Activated naive CD4-positive, alpha-beta T cell treated with anti-CD3 and anti-CD28 coated beads for 36 hours (primary cell): ENCODE data around the gene PRDM7. TPM values are rescaled to one million over a fixed set of nuclear protein-coding genes. Genes with fewer than 3 reads are reported as not detected.

Source experiments
- CTCF ChIA-PET: fragments of 350-600 bp; sonication (Branson Sonifier 250); formaldehyde crosslinking; loops from one replicate; lab custom pipeline; 2021; ENCODE audit warnings: antibody characterized with exemption; lab: Charles Lee
- DNase-seq: peaks from one replicate; pipeline ENCODE4 v3.0.0-alpha.2; 2020
- H3K27ac Mint-ChIP-seq: one replicate; pipeline ENCODE4 v1.8.0; 2021; ENCODE audit warnings: mild to moderate bottlenecking, mixed read lengths
- H3K27me3 Mint-ChIP-seq: one replicate; pipeline ENCODE4 v1.8.0; 2021; ENCODE audit warnings: low read depth, mixed read lengths
- H3K36me3 Mint-ChIP-seq: one replicate; pipeline ENCODE4 v1.8.0; 2021; ENCODE audit warnings: low read depth, mixed read lengths
- H3K4me1 Mint-ChIP-seq: one replicate; pipeline ENCODE4 v1.8.0; 2021; ENCODE audit warnings: low read depth, mixed read lengths
- H3K4me3 Mint-ChIP-seq: one replicate; pipeline ENCODE4 v1.8.0; 2021; ENCODE audit warnings: mild to moderate bottlenecking, moderate library complexity, mixed read lengths
- H3K9me3 Mint-ChIP-seq: one replicate; pipeline ENCODE4 v1.8.0; 2021; ENCODE audit warnings: mixed read lengths
- intact Hi-C: fragments of 100-400 bp; cut with micrococcal nuclease; formaldehyde crosslinking; loops from one replicate; pipeline ENCODE4 v1.15.1; 2023
- total RNA-seq, 2 experiments: library from RNA; stranded (reverse); gene quantifications; one replicate each; pipeline ENCODE4 v1.2.3, GENCODE V29; 2021

Gene PRDM7
- total RNA-seq, 2 experiments from 2014 or later: not detected

GRCh38 chr16:90044111-90044551 is 33.0 kb downstream of the PRDM7 start:
- intact Hi-C loops: no loop called here
- H3K27me3 Mint-ChIP-seq: peaks cover 9% of the 10 kb centered on the region
- peaks cover 8% of the 10 kb centered on the region for H3K4me1 Mint-ChIP-seq
- DNase-seq: no peak
- H3K27ac Mint-ChIP-seq: no peak overlapping the region
- CTCF ChIA-PET: no interaction called here
- H3K9me3 Mint-ChIP-seq: no peaks in the 10 kb centered on the region
- no peak overlapping the region for H3K4me3 Mint-ChIP-seq
- peaks cover 11% of the 10 kb centered on the region for H3K36me3 Mint-ChIP-seq

DNA sequence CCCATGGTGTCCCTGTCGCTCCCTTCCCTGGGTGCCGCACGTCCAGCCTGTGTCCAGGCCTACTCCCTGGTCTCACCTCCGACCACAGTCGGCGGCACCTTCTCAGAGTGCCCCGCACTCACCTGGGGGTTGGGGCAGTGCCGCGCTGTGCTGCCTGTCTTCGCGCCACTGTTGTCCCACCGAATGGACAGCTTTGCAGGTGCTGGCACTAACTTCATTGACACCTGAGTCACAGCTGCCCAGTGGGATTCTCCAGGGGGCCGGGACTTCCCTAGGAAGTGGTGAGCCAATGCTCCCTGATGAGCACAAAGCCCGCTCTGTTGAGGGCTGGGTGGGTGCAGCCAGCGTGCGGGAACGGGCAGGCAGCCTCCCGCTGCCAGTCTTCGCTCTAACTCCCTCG is 33.6 kb downstream of the PRDM7 start:
- H3K9me3 Mint-ChIP-seq: no peaks in the 10 kb centered on the region
- CTCF ChIA-PET: no interaction called here
- intact Hi-C loops: no loop called here

GRCh38 chr16:90042946-90043514 is 34.1 kb downstream of the PRDM7 start:
- Mint-ChIP-seq H3K27ac (no peak overlapping the region), H3K4me1 (peaks cover 4% of the 10 kb centered on the region), H3K4me3 (no peak overlapping the region), H3K36me3 (peaks cover 11% of the 10 kb centered on the region), H3K9me3 (no peaks in the 10 kb centered on the region), H3K27me3 (peaks cover 9% of the 10 kb centered on the region)
- CTCF ChIA-PET: no interaction called here
- DNase-seq: no peak
- intact Hi-C loops: no loop called here

More for the DNA sequence above, 33.6 kb downstream of the PRDM7 start:
- peaks cover 11% of the 10 kb centered on the region for H3K36me3 Mint-ChIP-seq
- no peak overlapping the region for H3K4me3 Mint-ChIP-seq
- peaks cover 9% of the 10 kb centered on the region for H3K27me3 Mint-ChIP-seq
- no peak overlapping the region for H3K27ac Mint-ChIP-seq
- DNase-seq: no peak
- peaks cover 7% of the 10 kb centered on the region for H3K4me1 Mint-ChIP-seq

GRCh38 chr16:90041896-90042473 is 35.1 kb downstream of the PRDM7 start:
- no peaks in the 10 kb centered on the region for H3K9me3 Mint-ChIP-seq
- intact Hi-C loops: no loop called here
- no peak for DNase-seq
- H3K27me3 Mint-ChIP-seq: peaks cover 9% of the 10 kb centered on the region
- peaks cover 4% of the 10 kb centered on the region for H3K4me1 Mint-ChIP-seq
- no peak overlapping the region for H3K27ac Mint-ChIP-seq
- no peak overlapping the region for H3K4me3 Mint-ChIP-seq
- H3K36me3 Mint-ChIP-seq: peaks cover 11% of the 10 kb centered on the region
- CTCF ChIA-PET: no interaction called here

GRCh38 chr16:90040152-90041023 is 36.7 kb downstream of the PRDM7 start:
- no peak overlapping the region for H3K27ac Mint-ChIP-seq
- peaks cover 11% of the 10 kb centered on the region for H3K36me3 Mint-ChIP-seq
- no peaks in the 10 kb centered on the region for H3K27me3 Mint-ChIP-seq
- H3K4me1 Mint-ChIP-seq: no peaks in the 10 kb centered on the region
- intact Hi-C loops: no loop called here
- CTCF ChIA-PET: no interaction called here
- no peak for DNase-seq
- no peak overlapping the region for H3K4me3 Mint-ChIP-seq
- no peaks in the 10 kb centered on the region for H3K9me3 Mint-ChIP-seq

GRCh38 chr16:90037276-90037675 is 39.9 kb downstream of the PRDM7 start:
- Mint-ChIP-seq H3K4me3 (no peak overlapping the region), H3K4me1 (no peaks in the 10 kb centered on the region), H3K9me3 (no peaks in the 10 kb centered on the region), H3K27ac (no peak overlapping the region), H3K36me3 (peaks cover 13% of the 10 kb centered on the region), H3K27me3 (no peaks in the 10 kb centered on the region)
- intact Hi-C loops: no loop called here
- DNase-seq: no peak
- CTCF ChIA-PET: no interaction called here

- Mint-ChIP-seq H3K27ac (no peak overlapping the region), H3K9me3 (peaks cover 5% of the 10 kb centered on the region), H3K4me3 (no peak overlapping the region), H3K4me1 (no peaks in the 10 kb centered on the region), H3K36me3 (peaks cover 21% of the 10 kb centered on the region), H3K27me3 (no peaks in the 10 kb centered on the region)
- CTCF ChIA-PET: interaction anchor here (0.8 kb wide), 1 partner anchor 10 kb away, joined by 3 read pairs; no protein-coding TSS in a partner anchor
- intact Hi-C loops: no loop called here
- DNase-seq: no peak
Observed at GRCh38 chr16:90035902-90036301, 41.2 kb downstream of the PRDM7 start.

DNA sequence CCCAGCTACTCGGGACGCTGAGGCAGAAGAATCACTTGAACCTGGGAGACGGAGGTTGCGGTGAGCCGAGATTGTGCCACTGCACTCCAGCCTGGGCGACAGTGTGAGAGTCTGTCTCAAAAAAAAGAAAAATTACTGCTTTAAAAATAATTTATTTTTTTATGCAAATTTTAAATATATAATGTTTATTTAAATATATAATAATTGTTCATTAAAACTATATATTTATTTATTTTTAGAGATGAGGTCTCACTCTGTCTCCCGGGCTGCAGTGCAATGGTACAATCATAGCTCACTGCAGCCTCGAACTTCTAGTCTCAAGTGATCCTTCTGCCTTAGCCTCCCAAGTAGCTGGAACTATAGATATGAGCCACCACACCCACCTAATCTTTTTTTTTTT is 42.6 kb downstream of the PRDM7 start:
- intact Hi-C loops: no loop called here
- CTCF ChIA-PET: interaction anchor here (0.7 kb wide), 1 partner anchor 19 kb away, joined by 3 read pairs; no protein-coding TSS in a partner anchor
- no peak for DNase-seq
- H3K36me3 Mint-ChIP-seq: peaks cover 17% of the 10 kb centered on the region
- H3K27me3 Mint-ChIP-seq: no peaks in the 10 kb centered on the region
- H3K4me3 Mint-ChIP-seq: no peak overlapping the region
- no peak overlapping the region for H3K27ac Mint-ChIP-seq
- H3K4me1 Mint-ChIP-seq: no peaks in the 10 kb centered on the region
- peaks cover 5% of the 10 kb centered on the region for H3K9me3 Mint-ChIP-seq

DNA sequence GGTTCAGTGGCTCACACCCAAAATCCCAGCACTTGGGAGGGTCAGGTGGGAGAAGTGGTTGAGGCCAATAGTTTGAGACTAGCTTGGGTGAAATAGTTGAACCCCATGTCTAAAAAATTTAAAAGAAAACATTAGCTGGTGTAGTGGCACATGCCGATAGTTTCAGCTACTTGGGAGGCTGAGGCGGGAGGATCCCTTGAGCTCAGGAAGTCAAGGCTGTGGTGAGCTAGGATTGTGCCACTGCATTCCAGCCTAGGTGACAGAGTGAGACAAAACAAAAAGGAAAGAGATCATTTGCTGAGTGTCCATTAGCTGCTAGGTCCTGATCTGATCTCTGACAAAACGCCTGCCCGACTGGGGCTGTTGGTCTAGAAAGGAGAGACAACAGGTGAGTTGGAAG is 43.7 kb downstream of the PRDM7 start:
- CTCF ChIA-PET: no interaction called here
- Mint-ChIP-seq H3K27ac (no peak overlapping the region), H3K9me3 (peaks cover 5% of the 10 kb centered on the region), H3K4me1 (no peaks in the 10 kb centered on the region), H3K27me3 (no peaks in the 10 kb centered on the region), H3K36me3 (peaks cover 20% of the 10 kb centered on the region), H3K4me3 (no peak overlapping the region)
- no peak for DNase-seq
- intact Hi-C loops: no loop called here

GRCh38 chr16:90032674-90033331 is 44.3 kb downstream of the PRDM7 start:
- DNase-seq: no peak
- H3K9me3 Mint-ChIP-seq: peaks cover 5% of the 10 kb centered on the region
- no peak overlapping the region for H3K4me3 Mint-ChIP-seq
- no peaks in the 10 kb centered on the region for H3K27me3 Mint-ChIP-seq
- H3K4me1 Mint-ChIP-seq: no peaks in the 10 kb centered on the region
- CTCF ChIA-PET: no interaction called here
- H3K36me3 Mint-ChIP-seq: peaks cover 20% of the 10 kb centered on the region
- H3K27ac Mint-ChIP-seq: no peak overlapping the region
- intact Hi-C loops: no loop called here

GRCh38 chr16:90031931-90032673 is 45.0 kb downstream of the PRDM7 start:
- intact Hi-C loops: no loop called here
- no peaks in the 10 kb centered on the region for H3K27me3 Mint-ChIP-seq
- peaks cover 20% of the 10 kb centered on the region for H3K36me3 Mint-ChIP-seq
- H3K4me3 Mint-ChIP-seq: no peak overlapping the region
- CTCF ChIA-PET: no interaction called here
- no peak overlapping the region for H3K27ac Mint-ChIP-seq
- H3K4me1 Mint-ChIP-seq: no peaks in the 10 kb centered on the region
- H3K9me3 Mint-ChIP-seq: peaks cover 5% of the 10 kb centered on the region
- no peak for DNase-seq
